Uterus (tissue), 4 donors: ENCODE measurements around the gene XXYLT1. TPM values are rescaled to one million over a fixed set of nuclear protein-coding genes. Genes with fewer than 3 reads are reported as not detected.

Experiments
- DNase-seq, 2 donors: peaks; one replicate each; pipeline ENCODE4 v3.0.0-alpha.2; 2019 to 2020
- H3K27ac ChIP-seq, 2 donors: fragments of 200-600 bp; sonication (generic); 1 replicate in 1 of 2; 2 replicates in 1 of 2; pipeline ENCODE4 v1.5.1; 2016 to 2018
- H3K27me3 ChIP-seq, 2 donors: fragments of 200-600 bp; sonication (generic); one replicate each; pipeline ENCODE4 v1.5.1; 2018 to 2019; ENCODE audit warnings: control low read depth in 1 of 2
- H3K36me3 ChIP-seq, 2 donors: fragments of 200-600 bp; sonication (generic); one replicate each; pipeline ENCODE4 v1.5.1; 2019; ENCODE audit warnings: control low read depth in 1 of 2
- H3K4me1 ChIP-seq, 2 donors: fragments of 200-600 bp; sonication (generic); one replicate each; pipeline ENCODE4 v1.5.1; 2018 to 2019; ENCODE audit warnings: control low read depth in 1 of 2
- H3K4me3 ChIP-seq, 2 donors: fragments of 200-600 bp; sonication (generic); 1 replicate in 1 of 2; 2 replicates in 1 of 2; pipeline ENCODE4 v1.5.1; 2018 to 2019; ENCODE audit warnings: mild to moderate bottlenecking in 1 of 2
- H3K9me3 ChIP-seq, 2 donors: fragments of 200-600 bp; sonication (generic); one replicate each; pipeline ENCODE4 v1.5.1; 2019; ENCODE audit warnings: control low read depth in 1 of 2
- CTCF ChIP-seq, 4 experiments: fragments of 200-600 bp in 2 of 4; fragments of 450-650 bp in 2 of 4; sonication (generic) in 2 of 4; IDR thresholded peaks; one replicate each; pipeline ENCODE4 v1.5.1; 2016 to 2019; ENCODE audit warnings: antibody characterized with exemption in 4 of 4, mild to moderate bottlenecking in 2 of 4, moderate library complexity in 1 of 4
- POLR2A ChIP-seq, 2 donors: fragments of 450-650 bp; IDR thresholded peaks; one replicate each; pipeline ENCODE4 v1.6.1; 2016; ENCODE audit warnings: antibody characterized with exemption in 2 of 2, mild to moderate bottlenecking in 1 of 2, moderate library complexity in 1 of 2
- intact Hi-C: fragments of 100-400 bp; cut with DNase I; formaldehyde crosslinking; loops from one replicate; pipeline ENCODE4 v1.15.1; 2023; ENCODE audit warnings: low total_unique reads
- total RNA-seq, 4 donors: library from RNA; depleted of rRNA in 3 of 4; stranded (reverse); fragments of >200 nt in 3 of 4; gene quantifications; one replicate each; pipeline versions ENCODE4 v1.1.0 to v1.2.4, GENCODE V29; 2014 to 2023
- donor health status: DM: yes; HTN: yes; CAD: no.

XXYLT1 gene
- total RNA-seq, 4 donors from 2014 or later: 10.6 to 52.5 (median 23.8) TPM

GRCh38 chr3:195240171-195240701 is 30.7 kb downstream of the XXYLT1 start:
- TF ChIP-seq POLR2A (IDR thresholded peaks at IDR 0.05): no peak
- TF ChIP-seq CTCF (IDR thresholded peaks at IDR 0.05): no peak
- DNase-seq: peak; percentile 61 to 83
- Histone ChIP-seq H3K4me3 (no peak overlapping the region), H3K4me1 (peaks cover 5 to 18% of the 10 kb centered on the region in 2 donors), H3K27ac (peak overlapping the region; percentile 70 to 81), H3K9me3 (no peaks in the 10 kb centered on the region), H3K36me3 (no peaks in the 10 kb centered on the region), H3K27me3 (no peaks in the 10 kb centered on the region)
- intact Hi-C loops: no loop called here

GRCh38 chr3:195239121-195239520 is 31.8 kb downstream of the XXYLT1 start:
- no peak for TF ChIP-seq CTCF (IDR thresholded peaks at IDR 0.05)
- TF ChIP-seq POLR2A (IDR thresholded peaks at IDR 0.05): no peak
- H3K9me3 ChIP-seq: no peaks in the 10 kb centered on the region
- H3K4me1 ChIP-seq: peaks cover 5 to 18% of the 10 kb centered on the region in 2 donors
- peak overlapping the region; percentile 70 to 81 for H3K27ac ChIP-seq
- H3K27me3 ChIP-seq: no peaks in the 10 kb centered on the region
- H3K4me3 ChIP-seq: no peak overlapping the region
- DNase-seq: no peak
- intact Hi-C loops: no loop called here
- no peaks in the 10 kb centered on the region for H3K36me3 ChIP-seq

GRCh38 chr3:195238586-195239118 is 32.3 kb downstream of the XXYLT1 start:
- Histone ChIP-seq H3K9me3 (no peaks in the 10 kb centered on the region), H3K27ac (peak overlapping the region; percentile 70 to 81), H3K36me3 (no peaks in the 10 kb centered on the region), H3K4me1 (peaks cover 5 to 18% of the 10 kb centered on the region in 2 donors), H3K27me3 (no peaks in the 10 kb centered on the region), H3K4me3 (no peak overlapping the region)
- DNase-seq: peak; percentile 70 to 76
- TF ChIP-seq CTCF (IDR thresholded peaks at IDR 0.05) (no peak), POLR2A (IDR thresholded peaks at IDR 0.05) (no peak)
- intact Hi-C loops: no loop called here

- intact Hi-C loops: no loop called here
- DNase-seq: peak in 1 of 2 donors; percentile 22
- Histone ChIP-seq H3K27me3 (no peaks in the 10 kb centered on the region), H3K4me3 (no peak overlapping the region), H3K36me3 (no peaks in the 10 kb centered on the region), H3K27ac (peak overlapping the region; percentile 70 to 81), H3K9me3 (no peaks in the 10 kb centered on the region), H3K4me1 (peaks cover 5 to 18% of the 10 kb centered on the region in 2 donors)
- TF ChIP-seq POLR2A (IDR thresholded peaks at IDR 0.05) (no peak), CTCF (IDR thresholded peaks at IDR 0.05) (no peak)
These were observed 32.8 kb downstream of the XXYLT1 start for GRCh38 chr3:195238081-195238571.

GRCh38 chr3:195236801-195237570 is 34.0 kb downstream of the XXYLT1 start:
- intact Hi-C loops: no loop called here

More at GRCh38 chr3:195236801-195237570, 34.0 kb downstream of the XXYLT1 start:
- Histone ChIP-seq H3K36me3 (no peaks in the 10 kb centered on the region), H3K4me1 (peaks cover 5 to 18% of the 10 kb centered on the region in 2 donors), H3K27me3 (no peaks in the 10 kb centered on the region), H3K4me3 (no peak overlapping the region), H3K9me3 (no peaks in the 10 kb centered on the region), H3K27ac (no peak overlapping the region)
- DNase-seq: peak; percentile 11 to 12
- no peak for TF ChIP-seq CTCF (IDR thresholded peaks at IDR 0.05)
